Skeletal muscle tissue (tissue), 4 donors: ENCODE measurements around the gene DBT. TPM values are rescaled to one million over a fixed set of nuclear protein-coding genes. Genes with fewer than 3 reads are reported as not detected.
"Not testable (repeated sequence)": the region's sequence is repeated elsewhere in the genome, so short reads cannot be mapped to it uniquely, and the experiment has no call there.

Source experiments
- H3K27ac ChIP-seq: one replicate; pipeline ENCODE4 v1.7.0; 2013; ENCODE audit warnings: mild to moderate bottlenecking, low read depth, low read length, inconsistent platforms
- H3K27me3 ChIP-seq, 3 donors: one replicate each; pipeline ENCODE4 v1.7.0; 2013; ENCODE audit warnings: low read length in 3 of 3; ENCODE audit not compliant: control insufficient read depth in 3 of 3, insufficient read depth in 3 of 3
- H3K36me3 ChIP-seq, 3 donors: one replicate each; pipeline ENCODE4 v1.7.0; 2013; ENCODE audit warnings: low read length in 3 of 3; ENCODE audit not compliant: control insufficient read depth in 3 of 3, insufficient read depth in 3 of 3
- H3K4me1 ChIP-seq, 3 donors: one replicate each; pipeline ENCODE4 v1.7.0; 2013; ENCODE audit warnings: low read length in 3 of 3, mild to moderate bottlenecking in 3 of 3; ENCODE audit not compliant: control insufficient read depth in 3 of 3, insufficient read depth in 3 of 3
- H3K4me3 ChIP-seq, 3 donors: one replicate each; pipeline ENCODE4 v1.7.0; 2013; ENCODE audit warnings: low read length in 3 of 3
- H3K9ac ChIP-seq, 3 donors: one replicate each; pipeline ENCODE4 v1.7.0; 2013; ENCODE audit warnings: low read length in 3 of 3, mild to moderate bottlenecking in 3 of 3, moderate library complexity in 2 of 3, low read depth in 1 of 3
- H3K9me3 ChIP-seq, 3 donors: one replicate each; pipeline ENCODE4 v1.7.0; 2013; ENCODE audit warnings: low read length in 3 of 3; ENCODE audit not compliant: control insufficient read depth in 3 of 3
- total RNA-seq: library from RNA; depleted of rRNA; stranded (reverse); fragments of >200 nt; gene quantifications from one replicate; pipeline ENCODE4 v1.2.3, GENCODE V29; 2014
- donor health status: Osteomylitis.

Gene DBT
- total RNA-seq, 1 donor from 2014 or later, result 4.7 TPM

DNA sequence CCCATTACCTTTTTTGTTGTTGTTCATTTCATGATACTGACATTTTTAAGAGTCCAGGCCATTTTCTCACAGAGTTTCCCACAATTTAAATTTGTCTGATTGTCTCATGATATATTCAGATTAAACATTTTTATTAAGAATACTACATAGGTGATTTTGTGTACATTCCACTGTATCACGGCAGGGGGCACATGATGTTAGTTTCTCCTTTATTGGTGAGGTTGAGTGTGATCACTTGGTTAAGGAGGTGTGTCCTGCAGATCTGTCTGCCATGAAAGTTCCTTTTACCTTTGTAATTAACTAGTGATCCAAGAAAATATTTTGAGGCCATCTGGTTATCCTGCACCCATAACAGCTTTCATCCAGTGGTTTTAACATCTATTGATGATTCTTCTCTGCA is 28.2 kb upstream of the DBT start:
- H3K36me3 ChIP-seq, result peaks cover 22 to 48% (median 38%) of the 10 kb centered on the region in 3 donors

DNA sequence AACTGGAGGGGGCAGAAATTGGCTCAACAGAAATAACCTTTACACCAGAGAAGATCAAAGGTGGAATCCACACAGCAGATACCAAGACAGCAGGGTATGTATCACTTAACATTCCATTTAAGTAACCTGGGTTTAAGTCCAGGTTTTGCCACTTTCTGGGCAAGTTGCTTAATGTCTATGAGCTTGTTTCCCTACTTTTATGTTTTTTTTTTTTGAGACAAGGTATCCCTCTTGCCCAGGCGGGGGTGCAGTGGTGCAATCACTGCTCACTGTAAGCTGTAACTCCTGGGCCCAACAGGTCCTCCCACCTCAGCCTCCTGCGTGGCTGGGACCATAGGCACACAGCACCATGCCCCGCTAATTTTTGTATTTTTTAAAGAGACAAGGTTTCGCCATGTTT is 18.6 kb upstream of the DBT start:
- H3K36me3 ChIP-seq, result peaks cover 5 to 39% (median 37%) of the 10 kb centered on the region in 3 donors
- peaks cover 11 to 23% (median 22%) of the 10 kb centered on the region in 3 donors for H3K4me1 ChIP-seq

More for the DNA sequence above, 28.2 kb upstream of the DBT start:
- H3K4me1 ChIP-seq, result peaks cover 7 to 14% (median 10%) of the 10 kb centered on the region in 3 donors
- no peak overlapping the region for H3K27ac ChIP-seq
- H3K4me3 ChIP-seq, result no peak overlapping the region
- H3K9ac ChIP-seq, result no peak overlapping the region
- H3K9me3 ChIP-seq, result no peaks in the 10 kb centered on the region
- H3K27me3 ChIP-seq, result no peaks in the 10 kb centered on the region

DNA sequence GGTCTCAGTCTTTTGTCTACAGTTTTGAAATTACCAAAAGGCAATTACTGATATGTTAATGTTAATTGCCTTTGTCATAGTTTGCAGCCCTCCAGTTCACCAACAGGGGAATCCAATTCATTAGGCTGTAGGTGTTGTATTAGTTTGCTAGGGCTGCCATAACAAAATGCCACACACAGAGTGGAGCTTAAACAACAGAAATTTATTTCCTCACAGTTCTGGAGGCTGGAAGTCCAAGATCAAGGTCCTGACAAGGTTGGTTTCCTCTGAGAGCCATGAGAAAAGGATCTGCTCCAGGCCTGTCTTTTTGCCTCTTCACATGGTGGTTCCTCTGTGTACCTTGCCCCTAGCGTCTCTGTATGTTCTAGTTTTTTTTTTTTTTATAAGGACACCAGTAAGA is 17.6 kb upstream of the DBT start:
- no peaks in the 10 kb centered on the region for H3K27me3 ChIP-seq
- peaks cover 11 to 23% (median 22%) of the 10 kb centered on the region in 3 donors for H3K4me1 ChIP-seq
- H3K9me3 ChIP-seq, result no peaks in the 10 kb centered on the region
- peak overlapping the region; percentile 84 to 95 (median 89) for H3K9ac ChIP-seq
- H3K36me3 ChIP-seq, result peaks cover 5 to 35% (median 34%) of the 10 kb centered on the region in 3 donors
- no peak overlapping the region for H3K27ac ChIP-seq
- peak overlapping the region; percentile 74 to 97 (median 82) for H3K4me3 ChIP-seq

More for the DNA sequence above, 18.6 kb upstream of the DBT start:
- Histone ChIP-seq H3K9me3 (no peaks in the 10 kb centered on the region), H3K9ac (no peak overlapping the region), H3K27ac (no peak overlapping the region), H3K27me3 (no peaks in the 10 kb centered on the region), H3K4me3 (no peak overlapping the region)

DNA sequence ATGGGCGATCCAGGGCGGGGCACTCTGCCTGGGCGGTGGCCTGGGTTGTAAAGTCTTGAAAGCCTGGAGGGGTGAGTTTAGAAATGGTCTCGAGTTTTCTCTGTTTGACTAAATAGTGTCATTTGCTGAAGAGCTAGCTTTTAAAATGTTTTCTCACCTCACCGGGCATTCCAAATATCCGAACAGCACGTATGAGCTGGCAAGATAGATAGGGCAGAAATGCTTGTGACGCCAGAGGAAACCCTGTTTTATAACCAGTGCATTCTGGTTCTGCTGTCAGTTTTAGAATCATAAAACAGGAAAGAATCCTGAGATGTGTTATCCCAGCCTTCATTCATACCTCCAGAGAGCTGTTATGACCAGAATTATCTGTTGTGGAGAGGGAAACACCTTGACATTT is 17.1 kb upstream of the DBT start:
- peak overlapping the region; percentile 84 to 95 (median 89) for H3K9ac ChIP-seq
- H3K4me1 ChIP-seq, result peaks cover 11 to 23% (median 22%) of the 10 kb centered on the region in 3 donors
- peak overlapping the region; percentile 81 for H3K27ac ChIP-seq
- peaks cover 5 to 31% (median 29%) of the 10 kb centered on the region in 3 donors for H3K36me3 ChIP-seq
- H3K4me3 ChIP-seq, result peak overlapping the region; percentile 74 to 97 (median 82)
- H3K27me3 ChIP-seq, result no peaks in the 10 kb centered on the region
- H3K9me3 ChIP-seq, result no peaks in the 10 kb centered on the region

DNA sequence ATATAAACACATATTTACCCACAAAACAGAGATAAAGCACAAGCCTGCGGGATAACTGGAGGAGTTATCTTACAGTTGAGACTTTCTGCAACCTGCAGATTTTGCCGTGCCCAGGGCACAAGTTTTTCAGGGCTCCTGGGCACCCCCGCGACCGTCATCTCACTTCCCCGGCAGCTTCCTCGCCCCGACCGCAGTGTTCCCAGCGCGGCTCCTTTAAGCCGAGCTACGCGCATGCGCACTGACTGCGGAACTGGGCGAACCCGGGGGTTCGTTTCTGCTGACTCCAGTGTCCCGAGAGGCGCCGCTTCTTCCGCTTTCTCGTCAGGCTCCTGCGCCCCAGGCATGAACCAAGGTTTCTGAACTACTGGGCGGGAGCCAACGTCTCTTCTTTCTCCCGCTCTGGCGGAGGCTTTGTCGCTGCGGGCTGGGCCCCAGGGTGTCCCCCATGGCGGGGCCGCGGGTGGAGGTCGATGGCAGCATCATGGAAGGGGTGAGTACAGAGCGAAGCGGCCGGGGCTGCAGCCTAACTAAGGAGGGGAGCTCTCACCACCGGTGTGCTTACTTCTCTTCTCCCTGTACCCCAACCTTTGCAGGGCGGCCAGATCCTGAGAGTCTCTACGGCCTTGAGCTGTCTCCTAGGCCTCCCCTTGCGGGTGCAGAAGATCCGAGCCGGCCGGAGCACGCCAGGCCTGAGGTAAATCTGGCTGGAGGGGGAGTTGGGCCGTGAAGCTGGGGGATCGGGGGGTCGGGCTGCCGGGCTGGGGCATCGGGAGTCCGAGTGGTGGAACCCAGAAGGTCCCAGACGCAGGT is 16.5 kb upstream of the DBT start, which contains the start of gene RTCA:
Gene RTCA (plus strand): TSS at position 286 of the 810 bp plus-strand sequence. CDS start 160 bp downstream, at position 446.
- Histone ChIP-seq H3K36me3 (peaks cover 2 to 27% (median 25%) of the 10 kb centered on the region in 3 donors), H3K9ac (peak within 1 kb of the TSS; percentile 84 to 95 (median 89)), H3K27ac (peak within 1 kb of the TSS; percentile 81), H3K9me3 (no peaks in the 10 kb centered on the region), H3K4me3 (peak within 1 kb of the TSS; percentile 74 to 97 (median 82)), H3K27me3 (no peaks in the 10 kb centered on the region), H3K4me1 (peaks cover 11 to 23% (median 22%) of the 10 kb centered on the region in 3 donors)

DNA sequence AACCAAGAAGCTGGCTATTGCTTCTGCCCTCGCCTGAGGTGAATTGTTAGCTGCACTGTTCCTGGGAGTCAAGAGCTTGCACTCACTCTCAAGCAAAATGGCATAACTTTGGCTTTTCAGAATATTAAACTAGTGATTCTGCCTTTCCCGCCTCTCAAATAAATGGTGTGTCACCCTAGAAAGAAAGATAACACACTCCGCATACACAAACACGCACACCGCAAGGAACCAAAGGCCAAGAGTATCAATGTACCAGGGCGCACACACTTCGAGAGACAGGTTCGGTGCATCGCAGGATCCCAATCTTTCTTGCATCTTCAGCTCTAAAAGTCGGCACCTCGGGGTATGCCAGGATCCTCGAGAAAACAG is 15.9 kb upstream of the DBT start:
- Histone ChIP-seq H3K9ac (peak overlapping the region; percentile 84 to 95 (median 89)), H3K4me3 (peak overlapping the region; percentile 74 to 97 (median 82)), H3K9me3 (no peaks in the 10 kb centered on the region), H3K27me3 (no peaks in the 10 kb centered on the region), H3K36me3 (peaks cover 2 to 22% (median 20%) of the 10 kb centered on the region in 3 donors), H3K4me1 (peaks cover 11 to 23% (median 22%) of the 10 kb centered on the region in 3 donors), H3K27ac (peak overlapping the region; percentile 81)

DNA sequence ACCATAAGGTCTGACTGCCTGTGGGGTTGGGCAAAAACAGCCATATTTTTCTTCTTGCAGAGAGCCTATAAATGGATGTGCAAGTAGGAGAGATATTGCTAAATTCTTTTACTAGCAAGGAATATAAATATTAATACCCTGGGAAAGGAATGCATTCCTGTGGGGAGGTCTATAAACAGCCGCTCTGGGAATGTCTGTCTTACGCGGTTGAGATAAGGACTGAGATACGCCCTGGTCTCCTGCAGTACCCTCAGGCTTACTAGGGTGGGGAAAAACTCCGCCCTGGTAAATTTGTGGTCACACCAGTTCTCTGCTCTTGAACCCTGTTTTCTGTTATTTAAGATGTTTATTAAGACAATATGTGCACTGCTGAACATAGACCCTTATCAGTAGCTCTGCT is 14.4 kb upstream of the DBT start:
- not testable (repeated sequence) for H3K9ac ChIP-seq, H3K4me3 ChIP-seq, H3K27me3 ChIP-seq, H3K27ac ChIP-seq, H3K9me3 ChIP-seq
- H3K36me3 ChIP-seq, result peaks cover 0 to 14% (median 14%) of the 10 kb centered on the region in 3 donors
- peaks cover 11 to 23% (median 22%) of the 10 kb centered on the region in 3 donors for H3K4me1 ChIP-seq

DNA sequence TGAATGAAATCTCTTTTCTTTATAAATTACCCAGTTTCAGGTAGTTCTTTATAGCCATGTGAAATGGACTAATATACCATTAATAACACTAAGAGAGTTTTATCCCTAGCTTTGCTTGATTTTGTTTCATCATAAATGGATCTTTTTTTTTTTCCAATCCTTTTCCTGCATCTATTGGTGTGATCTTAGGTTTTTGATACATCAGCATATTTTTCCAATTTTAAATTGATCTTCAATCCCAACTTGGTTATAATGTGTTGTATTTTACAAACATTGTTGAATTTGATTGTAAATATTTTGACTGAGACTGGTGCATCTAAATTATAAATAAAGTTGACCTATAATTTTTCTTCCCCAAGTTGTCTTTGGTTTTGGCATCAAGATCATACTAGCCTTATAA is 12.1 kb upstream of the DBT start:
- Histone ChIP-seq H3K36me3 (peaks cover 0 to 3% (median 0%) of the 10 kb centered on the region in 3 donors), H3K27me3 (no peaks in the 10 kb centered on the region), H3K9ac (no peak overlapping the region), H3K4me1 (peaks cover 9 to 15% (median 9%) of the 10 kb centered on the region in 3 donors), H3K4me3 (no peak overlapping the region), H3K27ac (no peak overlapping the region), H3K9me3 (no peaks in the 10 kb centered on the region)

DNA sequence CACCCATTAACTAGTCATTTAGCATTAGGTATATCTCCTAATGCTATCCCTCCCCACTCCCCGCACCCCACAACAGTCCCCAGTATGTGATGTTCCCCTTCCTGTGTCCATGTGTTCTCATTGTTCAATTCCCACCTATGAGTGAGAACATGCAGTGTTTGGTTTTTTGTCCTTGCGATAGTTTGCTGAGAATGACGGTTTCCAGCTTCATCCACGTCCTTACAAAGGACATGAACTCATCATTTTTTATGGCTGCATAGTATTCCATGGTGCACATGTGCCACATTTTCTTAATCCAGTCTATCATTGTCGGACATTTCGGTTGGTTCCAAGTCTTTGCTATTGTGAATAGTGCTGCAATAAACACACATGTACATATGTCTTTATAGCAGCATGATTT is 8.8 kb upstream of the DBT start:
- not testable (repeated sequence) for H3K9ac ChIP-seq, H3K36me3 ChIP-seq, H3K4me1 ChIP-seq, H3K27ac ChIP-seq, H3K27me3 ChIP-seq, H3K9me3 ChIP-seq, H3K4me3 ChIP-seq

DNA sequence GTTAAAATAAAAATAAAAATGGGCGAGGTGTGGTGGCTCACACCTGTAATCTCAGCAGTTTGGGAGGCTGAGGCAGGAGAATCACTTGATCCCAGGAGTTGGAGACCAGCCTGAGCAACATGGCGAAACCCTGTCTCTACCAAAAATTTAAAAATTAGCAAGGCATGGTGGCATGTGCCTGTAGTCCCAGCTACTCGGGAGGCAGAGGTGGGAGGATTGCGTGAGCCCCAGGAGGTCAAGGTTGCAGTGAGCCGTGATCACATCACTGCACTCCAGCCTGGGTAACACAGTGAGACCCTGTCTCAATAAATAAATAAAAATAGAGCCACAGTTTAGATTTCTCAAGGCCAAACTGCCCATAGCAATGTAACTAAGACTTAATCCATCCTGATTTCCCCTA is 6.6 kb upstream of the DBT start:
- H3K9me3 ChIP-seq, H3K9ac ChIP-seq, H3K36me3 ChIP-seq, H3K4me3 ChIP-seq, H3K27me3 ChIP-seq, H3K4me1 ChIP-seq, H3K27ac ChIP-seq: not testable (repeated sequence)
